GM12874 (cell line): ENCODE data around the gene BCL2L14.

Experiments used
- TF ChIP-seq, protein P1 (sequence below): IDR thresholded peaks from 2 replicates; pipeline ENCODE4 v1.5.1; 2011; ENCODE audit warnings: low read depth, mild to moderate bottlenecking, control low read depth, low read length, moderate library complexity; ENCODE audit not compliant: insufficient read depth

BCL2L14 gene, protein sequence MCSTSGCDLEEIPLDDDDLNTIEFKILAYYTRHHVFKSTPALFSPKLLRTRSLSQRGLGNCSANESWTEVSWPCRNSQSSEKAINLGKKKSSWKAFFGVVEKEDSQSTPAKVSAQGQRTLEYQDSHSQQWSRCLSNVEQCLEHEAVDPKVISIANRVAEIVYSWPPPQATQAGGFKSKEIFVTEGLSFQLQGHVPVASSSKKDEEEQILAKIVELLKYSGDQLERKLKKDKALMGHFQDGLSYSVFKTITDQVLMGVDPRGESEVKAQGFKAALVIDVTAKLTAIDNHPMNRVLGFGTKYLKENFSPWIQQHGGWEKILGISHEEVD

DNA sequence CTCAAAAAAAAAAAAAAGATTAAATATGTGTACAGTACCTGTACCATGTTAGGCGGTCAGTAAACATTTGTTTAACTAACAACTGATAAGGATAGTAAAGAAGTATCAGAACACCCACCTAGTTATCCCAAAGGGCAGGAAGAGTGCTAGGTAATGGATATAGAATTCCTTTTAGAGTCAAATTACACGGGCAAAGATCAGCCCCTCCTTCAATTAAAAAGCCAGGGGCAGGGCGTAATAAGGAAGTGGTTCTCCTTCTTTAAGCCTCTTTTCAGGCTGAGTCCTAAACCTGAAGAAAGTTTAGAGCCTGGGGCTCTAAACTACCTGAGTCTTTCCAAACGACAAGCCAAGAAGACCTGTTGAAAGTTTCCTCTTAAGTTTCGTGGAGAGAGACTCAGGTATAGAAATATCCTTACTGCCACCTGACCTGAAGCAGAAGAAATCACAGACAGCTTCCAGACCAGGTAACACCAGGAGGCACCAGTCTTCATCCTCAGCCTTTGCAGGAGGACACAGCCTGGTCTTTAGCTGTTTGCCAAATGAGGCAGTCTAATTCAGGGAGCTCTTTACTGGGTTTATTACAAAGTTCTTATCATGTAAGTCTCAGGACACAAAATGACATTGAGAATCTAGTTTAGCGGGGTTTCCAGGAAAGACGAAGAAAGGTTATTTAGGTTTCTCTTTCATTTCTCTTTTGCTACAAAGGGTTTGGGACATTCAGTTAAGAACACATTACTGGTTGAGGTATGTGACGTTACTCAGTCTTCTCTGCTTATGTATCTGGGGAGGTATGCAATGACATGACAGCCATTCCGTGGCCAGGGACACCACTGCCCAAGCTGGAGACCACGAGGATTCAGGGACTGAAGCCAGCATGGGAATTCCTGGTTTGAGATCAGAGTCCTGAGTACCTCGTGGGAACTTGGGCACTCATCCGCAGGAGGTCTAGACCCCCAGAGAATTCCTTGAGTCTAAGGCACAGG lies at the start of gene BCL2L14:
BCL2L14 (plus strand) TSS at position 266 of the 983 bp plus-strand sequence. CDS start 8,367 bp downstream, outside the sequence.
- TF ChIP-seq, protein P1, sequence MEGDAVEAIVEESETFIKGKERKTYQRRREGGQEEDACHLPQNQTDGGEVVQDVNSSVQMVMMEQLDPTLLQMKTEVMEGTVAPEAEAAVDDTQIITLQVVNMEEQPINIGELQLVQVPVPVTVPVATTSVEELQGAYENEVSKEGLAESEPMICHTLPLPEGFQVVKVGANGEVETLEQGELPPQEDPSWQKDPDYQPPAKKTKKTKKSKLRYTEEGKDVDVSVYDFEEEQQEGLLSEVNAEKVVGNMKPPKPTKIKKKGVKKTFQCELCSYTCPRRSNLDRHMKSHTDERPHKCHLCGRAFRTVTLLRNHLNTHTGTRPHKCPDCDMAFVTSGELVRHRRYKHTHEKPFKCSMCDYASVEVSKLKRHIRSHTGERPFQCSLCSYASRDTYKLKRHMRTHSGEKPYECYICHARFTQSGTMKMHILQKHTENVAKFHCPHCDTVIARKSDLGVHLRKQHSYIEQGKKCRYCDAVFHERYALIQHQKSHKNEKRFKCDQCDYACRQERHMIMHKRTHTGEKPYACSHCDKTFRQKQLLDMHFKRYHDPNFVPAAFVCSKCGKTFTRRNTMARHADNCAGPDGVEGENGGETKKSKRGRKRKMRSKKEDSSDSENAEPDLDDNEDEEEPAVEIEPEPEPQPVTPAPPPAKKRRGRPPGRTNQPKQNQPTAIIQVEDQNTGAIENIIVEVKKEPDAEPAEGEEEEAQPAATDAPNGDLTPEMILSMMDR = no peak

DNA sequence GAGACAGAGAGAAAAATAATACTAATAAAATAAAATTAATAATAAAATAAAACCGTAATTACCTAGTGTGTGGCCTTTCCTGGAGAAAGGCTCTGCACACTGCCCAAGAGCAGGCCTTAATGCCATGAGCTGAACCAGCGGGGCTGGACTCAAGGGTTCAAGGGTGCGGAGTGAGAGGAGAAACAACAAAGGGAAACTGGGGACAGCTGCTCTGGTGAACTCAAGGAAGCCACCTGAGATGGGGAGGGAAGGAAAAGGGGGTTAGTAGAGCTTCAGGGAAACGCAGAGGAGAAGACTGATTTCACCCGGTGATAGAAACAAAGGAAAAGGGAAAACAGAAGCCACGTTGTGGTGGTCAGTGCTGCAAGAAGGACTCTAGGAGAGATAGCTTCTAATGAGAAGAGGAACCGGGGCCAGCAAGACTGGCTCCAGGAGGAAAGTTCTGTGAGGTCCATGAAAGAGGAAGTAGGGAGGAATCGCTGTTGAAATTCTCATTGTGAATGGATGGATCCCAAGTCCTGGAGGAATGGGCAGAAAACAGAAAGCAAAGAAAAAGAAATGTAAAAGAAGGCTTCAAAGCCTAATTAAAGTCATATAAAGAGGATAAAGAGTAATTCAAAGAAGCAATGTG lies 48.3 kb upstream of the BCL2L14 start:
- TF ChIP-seq, protein P1 = no peak

DNA sequence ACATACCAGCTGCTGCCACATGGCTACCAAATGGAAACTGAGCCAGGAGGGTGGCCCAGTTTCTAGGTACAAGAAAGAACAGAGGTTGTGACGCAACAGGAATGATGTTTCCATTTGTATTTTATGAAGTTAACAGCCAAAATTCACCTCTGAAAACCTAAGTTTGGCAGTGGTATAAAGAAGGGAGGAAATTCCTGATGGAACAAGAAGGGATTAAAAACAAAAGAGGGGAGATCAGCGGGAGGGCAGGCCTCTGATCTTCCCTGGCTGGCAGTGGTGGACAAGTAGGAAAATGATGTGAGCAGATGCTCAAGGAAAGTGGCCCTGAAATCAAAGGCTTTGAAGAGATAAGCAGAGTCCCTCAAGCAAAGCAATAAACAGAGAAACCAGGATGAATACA lies 47.3 kb upstream of the BCL2L14 start:
- TF ChIP-seq, protein P1 = no peak

DNA sequence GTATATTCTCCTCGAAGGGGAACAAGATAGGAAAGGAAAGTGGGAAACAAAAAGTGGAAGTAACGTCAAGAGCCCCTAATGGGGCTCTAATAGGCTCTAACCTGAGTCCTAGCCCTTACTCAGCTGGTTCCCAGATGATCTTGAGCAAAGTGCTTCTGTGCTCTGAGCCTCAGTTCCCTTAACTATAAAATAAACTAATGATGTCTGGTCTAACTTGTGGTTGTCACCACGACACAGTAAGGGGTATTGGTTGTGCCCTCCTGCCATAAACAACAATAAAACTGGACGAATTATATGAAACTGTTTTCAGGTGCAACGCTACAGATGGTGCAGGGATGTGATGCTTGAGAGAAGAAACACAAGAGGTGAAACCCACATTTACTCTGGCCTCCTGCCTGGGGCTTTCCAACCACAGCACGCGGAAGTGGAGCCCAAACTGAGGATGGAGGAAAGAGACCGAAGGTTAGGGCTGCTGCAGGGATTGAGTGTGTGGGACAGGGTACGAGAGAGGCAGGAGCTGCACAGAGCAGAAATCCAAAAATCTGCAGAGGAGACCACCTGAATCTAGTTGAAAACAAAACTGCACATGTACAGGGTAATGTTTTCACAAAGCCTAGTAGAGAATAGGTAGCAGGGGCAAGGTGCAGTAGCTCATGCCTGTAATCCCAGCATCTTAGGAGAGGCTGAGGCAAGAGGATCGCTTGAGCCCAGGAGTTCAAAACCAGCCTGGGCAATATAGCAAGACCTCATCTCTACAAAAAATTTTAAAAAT lies 45.6 kb upstream of the BCL2L14 start:
- TF ChIP-seq, protein P1 = no peak

DNA sequence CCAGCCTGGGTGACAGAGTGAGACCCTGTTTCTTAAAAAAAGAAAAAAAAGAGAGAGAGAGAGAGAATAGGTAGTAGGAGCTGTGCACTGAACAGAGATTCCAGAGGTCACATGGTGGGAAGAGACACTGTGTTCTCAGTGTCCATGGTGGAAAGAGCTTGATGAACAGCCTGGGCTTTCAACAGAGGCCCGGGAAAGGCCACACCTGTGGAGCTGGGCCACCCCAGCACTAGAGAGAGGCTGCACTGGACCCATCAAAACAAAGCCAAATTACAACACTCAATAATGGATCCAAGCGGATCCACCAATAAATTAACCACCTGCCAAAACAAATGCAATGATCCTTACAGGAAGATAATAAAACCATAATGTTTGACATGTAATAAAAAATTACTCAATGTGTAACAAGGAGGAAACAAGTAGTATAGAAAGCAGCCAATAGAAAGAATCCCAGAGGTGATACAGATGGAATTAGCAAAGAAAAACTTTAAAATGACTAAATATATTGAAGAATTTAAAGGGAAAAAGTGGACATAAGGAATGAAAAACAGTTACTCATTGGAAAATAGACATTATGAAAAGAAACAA lies 44.8 kb upstream of the BCL2L14 start:
- TF ChIP-seq, protein P1 = no peak

DNA sequence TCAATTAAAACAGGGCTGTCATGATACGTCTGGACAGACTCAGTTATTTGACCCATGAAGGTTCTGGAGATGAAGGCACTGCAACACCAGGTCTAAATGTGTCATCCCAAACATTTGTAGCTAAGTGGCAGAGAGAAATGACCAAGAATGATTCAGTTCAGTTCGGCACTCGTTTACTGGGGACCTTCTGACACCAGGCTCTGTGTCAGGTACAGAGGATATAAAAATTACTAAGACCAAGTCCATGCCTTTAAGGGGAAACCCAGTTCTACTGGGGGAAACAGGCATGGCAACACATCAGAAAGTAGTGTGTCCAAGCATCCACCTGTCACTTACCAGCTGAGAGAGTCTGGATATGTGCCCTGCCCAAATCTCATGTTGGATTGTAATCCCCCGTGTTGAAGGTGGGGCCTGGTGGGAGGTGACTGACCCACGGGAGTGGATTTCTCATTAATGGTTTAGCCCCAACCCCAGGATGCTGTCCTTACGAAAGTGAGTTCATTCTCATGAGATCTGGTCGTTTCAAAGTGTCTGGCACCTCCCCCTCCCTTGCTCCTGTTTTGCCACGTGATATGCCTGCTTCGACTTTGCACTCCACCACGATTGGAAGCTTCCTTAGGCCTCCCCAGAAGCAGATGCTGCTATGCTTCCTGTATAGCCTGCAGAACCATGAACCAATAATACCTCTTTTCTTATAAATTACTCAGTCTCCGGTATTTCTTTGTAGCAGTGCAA lies 41.9 kb upstream of the BCL2L14 start:
- TF ChIP-seq, protein P1 = no peak
